Uterus (tissue), 4 donors: ENCODE measurements around the gene VPS45. TPM values are rescaled to one million over a fixed set of nuclear protein-coding genes. Genes with fewer than 3 reads are reported as not detected.
"Not testable (repeated sequence)": the region's sequence is repeated elsewhere in the genome, so short reads cannot be mapped to it uniquely, and the experiment has no call there.

Experiments used
- DNase-seq, 2 donors: peaks; one replicate each; pipeline ENCODE4 v3.0.0-alpha.2; 2019 to 2020
- H3K27ac ChIP-seq, 2 donors: fragments of 200-600 bp; sonication (generic); 1 replicate in 1 of 2; 2 replicates in 1 of 2; pipeline ENCODE4 v1.5.1; 2016 to 2018
- H3K27me3 ChIP-seq, 2 donors: fragments of 200-600 bp; sonication (generic); one replicate each; pipeline ENCODE4 v1.5.1; 2018 to 2019; ENCODE audit warnings: control low read depth in 1 of 2
- H3K36me3 ChIP-seq, 2 donors: fragments of 200-600 bp; sonication (generic); one replicate each; pipeline ENCODE4 v1.5.1; 2019; ENCODE audit warnings: control low read depth in 1 of 2
- H3K4me1 ChIP-seq, 2 donors: fragments of 200-600 bp; sonication (generic); one replicate each; pipeline ENCODE4 v1.5.1; 2018 to 2019; ENCODE audit warnings: control low read depth in 1 of 2
- H3K4me3 ChIP-seq, 2 donors: fragments of 200-600 bp; sonication (generic); 1 replicate in 1 of 2; 2 replicates in 1 of 2; pipeline ENCODE4 v1.5.1; 2018 to 2019; ENCODE audit warnings: mild to moderate bottlenecking in 1 of 2
- H3K9me3 ChIP-seq, 2 donors: fragments of 200-600 bp; sonication (generic); one replicate each; pipeline ENCODE4 v1.5.1; 2019; ENCODE audit warnings: control low read depth in 1 of 2
- CTCF ChIP-seq, 4 experiments: fragments of 200-600 bp in 2 of 4; fragments of 450-650 bp in 2 of 4; sonication (generic) in 2 of 4; IDR thresholded peaks; one replicate each; pipeline ENCODE4 v1.5.1; 2016 to 2019; ENCODE audit warnings: antibody characterized with exemption in 4 of 4, mild to moderate bottlenecking in 2 of 4, moderate library complexity in 1 of 4
- POLR2A ChIP-seq, 2 donors: fragments of 450-650 bp; IDR thresholded peaks; one replicate each; pipeline ENCODE4 v1.6.1; 2016; ENCODE audit warnings: antibody characterized with exemption in 2 of 2, mild to moderate bottlenecking in 1 of 2, moderate library complexity in 1 of 2
- intact Hi-C: fragments of 100-400 bp; cut with DNase I; formaldehyde crosslinking; loops from one replicate; pipeline ENCODE4 v1.15.1; 2023; ENCODE audit warnings: low total_unique reads
- total RNA-seq, 4 donors: library from RNA; depleted of rRNA in 3 of 4; stranded (reverse); fragments of >200 nt in 3 of 4; gene quantifications; one replicate each; pipeline versions ENCODE4 v1.1.0 to v1.2.4, GENCODE V29; 2014 to 2023
- donor health status: DM: yes; HTN: yes; CAD: no.

Gene VPS45
- total RNA-seq, 4 donors from 2014 or later, result 28.4 to 86.3 (median 66.9) TPM

DNA sequence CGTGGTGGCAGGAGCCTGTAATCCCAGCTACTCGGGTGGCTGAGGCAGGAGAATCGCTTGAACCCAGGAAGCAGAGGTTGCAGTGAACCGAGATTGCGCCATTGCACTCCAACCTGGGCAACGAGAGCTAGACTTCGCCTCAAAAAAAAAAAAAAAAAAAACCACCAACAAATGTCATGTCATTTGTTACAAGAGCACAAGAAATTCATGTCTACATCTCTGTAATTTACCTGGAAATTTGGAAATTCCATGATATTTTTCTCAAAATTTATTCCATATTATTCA is 16.5 kb upstream of the VPS45 start:
- Histone ChIP-seq H3K4me3 (no peak overlapping the region), H3K4me1 (no peaks in the 10 kb centered on the region), H3K27me3 (no peaks in the 10 kb centered on the region), H3K27ac (no peak overlapping the region), H3K36me3 (no peaks in the 10 kb centered on the region), H3K9me3 (no peaks in the 10 kb centered on the region)
- intact Hi-C loops, result loop anchor here (5.0 kb wide), 1 partner anchor 89 kb away; no protein-coding TSS in a partner anchor
- TF ChIP-seq POLR2A (IDR thresholded peaks at IDR 0.05) (no peak), CTCF (IDR thresholded peaks at IDR 0.05) (no peak)
- no peak for DNase-seq

GRCh38 chr1:150051905-150052412 is 15.6 kb upstream of the VPS45 start:
- not testable (repeated sequence) for H3K27ac ChIP-seq, H3K4me3 ChIP-seq, H3K27me3 ChIP-seq, H3K4me1 ChIP-seq, DNase-seq, H3K9me3 ChIP-seq, H3K36me3 ChIP-seq
- intact Hi-C loops, result loop anchor here (5.0 kb wide), 1 partner anchor 90 kb away; no protein-coding TSS in a partner anchor

DNA sequence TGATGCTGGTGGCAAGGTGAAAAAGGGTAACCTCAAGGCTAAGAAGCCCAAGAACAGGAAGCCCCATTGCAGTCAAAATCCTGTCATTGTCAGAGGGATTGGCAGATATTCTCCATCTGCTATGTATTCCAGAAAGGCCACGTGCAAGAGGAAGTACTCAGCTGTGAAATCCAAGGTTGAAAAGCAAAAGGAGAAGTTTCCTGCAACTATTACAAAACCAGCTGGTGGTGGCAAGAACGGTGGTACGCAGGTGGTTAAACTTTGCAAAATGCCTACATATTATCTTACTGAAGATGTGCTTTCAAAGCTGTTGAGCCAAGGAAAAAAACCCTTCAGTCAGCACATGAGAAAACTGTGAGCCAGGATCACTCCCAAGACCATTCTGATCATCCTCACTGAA is 13.7 kb upstream of the VPS45 start:
- no peaks in the 10 kb centered on the region for H3K36me3 ChIP-seq
- H3K9me3 ChIP-seq, result no peaks in the 10 kb centered on the region
- no peak for TF ChIP-seq CTCF (IDR thresholded peaks at IDR 0.05)
- no peak for TF ChIP-seq POLR2A (IDR thresholded peaks at IDR 0.05)
- H3K27me3 ChIP-seq, result no peaks in the 10 kb centered on the region
- intact Hi-C loops, result loop anchor here (5.0 kb wide), 1 partner anchor 92 kb away; no protein-coding TSS in a partner anchor
- no peak overlapping the region for H3K4me3 ChIP-seq
- no peak for DNase-seq
- H3K4me1 ChIP-seq, result no peaks in the 10 kb centered on the region
- H3K27ac ChIP-seq, result no peak overlapping the region

DNA sequence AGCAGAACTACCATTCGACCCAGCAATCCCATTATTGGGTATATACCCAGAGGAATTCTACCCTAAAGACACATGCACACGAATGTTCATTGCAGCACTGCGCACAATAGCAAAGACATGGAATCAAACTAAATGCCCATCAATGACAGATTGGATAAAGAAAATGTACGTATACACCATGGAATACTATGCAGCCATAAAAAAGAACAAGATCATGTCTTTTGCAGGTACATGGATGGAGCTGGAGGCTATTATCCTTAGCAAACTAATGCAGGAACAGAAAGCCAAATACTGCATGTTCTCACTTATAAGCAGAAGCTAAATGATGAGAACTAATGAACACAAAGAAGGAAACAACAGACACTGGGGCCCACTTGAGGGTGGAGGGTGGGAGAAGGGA is 12.1 kb upstream of the VPS45 start:
- H3K9me3 ChIP-seq, H3K27ac ChIP-seq, H3K36me3 ChIP-seq, H3K4me1 ChIP-seq, H3K4me3 ChIP-seq, H3K27me3 ChIP-seq, intact Hi-C loops, DNase-seq: not testable (repeated sequence)

GRCh38 chr1:150056407-150056806 is 11.2 kb upstream of the VPS45 start:
- Histone ChIP-seq H3K4me3 (no peak overlapping the region), H3K27ac (no peak overlapping the region), H3K36me3 (no peaks in the 10 kb centered on the region), H3K9me3 (no peaks in the 10 kb centered on the region), H3K4me1 (no peaks in the 10 kb centered on the region), H3K27me3 (no peaks in the 10 kb centered on the region)
- TF ChIP-seq CTCF (IDR thresholded peaks at IDR 0.05) (no peak), POLR2A (IDR thresholded peaks at IDR 0.05) (no peak)
- intact Hi-C loops, result no loop called here
- DNase-seq, result no peak

GRCh38 chr1:150060260-150060659 is 7.3 kb upstream of the VPS45 start:
- intact Hi-C loops, result no loop called here
- H3K27ac ChIP-seq, result no peak overlapping the region

More at GRCh38 chr1:150060260-150060659, 7.3 kb upstream of the VPS45 start:
- no peak overlapping the region for H3K4me3 ChIP-seq
- H3K4me1 ChIP-seq, result no peaks in the 10 kb centered on the region
- H3K27me3 ChIP-seq, result no peaks in the 10 kb centered on the region
- no peak for DNase-seq
- TF ChIP-seq CTCF (IDR thresholded peaks at IDR 0.05), result no peak
- TF ChIP-seq POLR2A (IDR thresholded peaks at IDR 0.05), result no peak
- no peaks in the 10 kb centered on the region for H3K9me3 ChIP-seq
- no peaks in the 10 kb centered on the region for H3K36me3 ChIP-seq
